Colon (tissue), 2 donors: ENCODE measurements around the gene CTNS.
"Not testable (repeated sequence)": the region's sequence is repeated elsewhere in the genome, so short reads cannot be mapped to it uniquely, and the experiment has no call there.

Experiments
- FAIRE-seq: peaks from 2 replicates; lab custom pipeline; 2012; peaks lifted over from hg19 to GRCh38; lab: Jason Lieb, UNC
- donor health status: control.
- donor health status: control.

The CTNS gene

DNA sequence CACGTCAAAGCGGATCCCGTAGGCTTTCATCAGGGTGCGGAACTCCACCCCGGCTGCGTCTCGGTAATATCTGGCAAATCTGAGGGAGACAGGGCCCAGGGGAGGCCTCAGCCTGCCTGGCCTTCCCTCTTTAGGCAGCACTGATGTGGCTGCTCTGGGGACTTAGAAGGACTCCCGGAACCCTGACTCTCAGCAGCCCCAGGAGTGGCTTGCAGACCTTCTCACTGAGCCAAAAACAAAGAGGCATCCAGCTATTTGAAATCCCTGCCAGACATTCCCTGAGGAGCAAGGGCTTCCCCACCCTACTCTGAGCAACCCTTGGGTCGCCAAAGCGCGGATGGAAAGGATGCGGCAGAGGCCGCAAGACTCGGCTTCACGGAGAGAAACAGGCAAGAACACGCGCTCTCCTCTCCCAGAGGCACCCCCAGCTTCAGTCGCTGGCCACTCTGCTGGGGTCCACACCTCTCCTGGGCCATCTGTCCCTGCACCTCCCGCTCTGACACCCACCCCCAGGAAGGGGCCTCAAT, 51.5 kb downstream of the CTNS start:
- no peak for FAIRE-seq

DNA sequence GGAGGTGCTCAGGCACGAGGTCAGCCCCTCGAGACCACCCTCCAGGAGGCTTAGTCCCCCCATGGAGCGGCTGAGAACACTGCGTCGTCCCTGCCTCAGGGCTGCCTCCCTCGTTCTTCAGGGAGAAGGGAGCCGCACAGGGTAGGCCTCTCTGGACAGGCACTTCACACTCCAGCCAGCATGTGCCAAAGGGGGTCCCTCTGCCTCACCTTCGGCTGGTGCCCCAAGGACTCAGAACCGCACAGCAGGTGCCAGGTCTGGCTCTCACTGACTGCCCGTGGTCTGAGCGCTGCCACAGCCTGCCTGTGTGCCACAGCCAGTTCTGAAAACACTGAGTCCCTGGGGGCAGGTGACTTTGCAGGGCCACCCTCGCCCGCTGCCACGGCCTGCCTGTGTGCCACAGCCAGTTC, 52.3 kb downstream of the CTNS start:
- FAIRE-seq, result no peak

- FAIRE-seq, result no peak
These were observed 52.9 kb downstream of the CTNS start for GRCh38 chr17:3689262-3690093.

DNA sequence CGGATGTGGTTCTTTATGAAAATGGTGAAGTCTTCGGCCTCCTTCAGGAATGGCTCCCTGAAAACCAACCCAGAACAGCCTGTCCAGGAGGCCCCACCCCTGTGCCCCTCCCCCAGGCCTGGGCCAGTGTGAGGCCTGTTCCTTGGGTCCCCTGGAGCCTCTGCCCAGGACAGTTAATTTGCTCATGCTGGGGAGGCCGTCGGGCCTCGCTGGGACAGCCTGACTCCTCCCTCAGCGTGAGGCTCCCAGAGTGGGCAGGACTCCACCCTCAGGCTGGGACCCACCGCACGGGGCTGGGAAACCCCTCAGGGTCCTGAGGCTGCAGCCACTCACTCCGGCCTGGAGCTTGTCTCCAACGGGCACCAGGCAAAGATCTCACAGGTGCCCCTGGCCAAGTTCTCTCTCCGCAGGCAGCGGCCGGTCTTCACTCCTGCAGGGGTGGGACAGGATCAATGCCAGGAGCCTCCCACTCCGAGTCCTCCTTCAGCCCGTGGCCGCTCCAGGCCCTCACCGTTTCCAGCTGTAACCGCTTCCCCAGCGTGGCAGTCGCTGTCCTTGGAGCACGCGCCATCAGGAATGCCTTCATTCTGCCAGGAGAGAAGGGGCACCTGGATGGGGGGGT, 53.6 kb downstream of the CTNS start:
- FAIRE-seq, result no peak

- FAIRE-seq, result no peak
These were observed 55.1 kb downstream of the CTNS start for GRCh38 chr17:3691617-3692067.

DNA sequence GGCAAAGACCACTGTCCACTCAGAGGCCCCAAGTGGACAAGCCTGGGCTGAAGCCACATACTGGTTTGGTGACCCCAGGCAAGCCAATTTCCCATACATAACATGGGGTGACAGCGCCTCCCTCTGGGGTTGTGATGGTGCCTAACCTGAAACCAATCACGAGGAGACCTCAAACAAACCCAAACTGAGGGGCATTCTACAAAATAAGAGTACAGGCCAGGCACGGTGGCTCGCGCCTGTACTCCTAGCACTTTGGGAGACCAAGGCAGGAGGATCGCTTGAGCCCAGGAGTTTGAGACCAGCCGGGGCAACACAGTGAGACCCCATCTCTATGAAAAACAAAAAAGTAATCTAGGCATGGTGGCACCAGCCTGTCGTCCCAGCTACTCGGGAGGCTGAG, 55.8 kb downstream of the CTNS start:
- FAIRE-seq, result no peak

- FAIRE-seq, result no peak
These were observed 56.6 kb downstream of the CTNS start for GRCh38 chr17:3693141-3693540.

GRCh38 chr17:3693829-3694231, 57.3 kb downstream of the CTNS start:
- FAIRE-seq, result no peak

GRCh38 chr17:3695129-3695722, 58.7 kb downstream of the CTNS start:
- FAIRE-seq, result no peak

GRCh38 chr17:3695723-3696411, 59.3 kb downstream of the CTNS start, which contains the start of gene P2RX5:
Gene P2RX5, minus strand, starts transcription at chr17:3696155. Its CDS starts 150 bp downstream, at chr17:3696005.
- FAIRE-seq, result no peak

- no peak for FAIRE-seq
These were observed 60.5 kb downstream of the CTNS start for GRCh38 chr17:3697103-3697476.

DNA sequence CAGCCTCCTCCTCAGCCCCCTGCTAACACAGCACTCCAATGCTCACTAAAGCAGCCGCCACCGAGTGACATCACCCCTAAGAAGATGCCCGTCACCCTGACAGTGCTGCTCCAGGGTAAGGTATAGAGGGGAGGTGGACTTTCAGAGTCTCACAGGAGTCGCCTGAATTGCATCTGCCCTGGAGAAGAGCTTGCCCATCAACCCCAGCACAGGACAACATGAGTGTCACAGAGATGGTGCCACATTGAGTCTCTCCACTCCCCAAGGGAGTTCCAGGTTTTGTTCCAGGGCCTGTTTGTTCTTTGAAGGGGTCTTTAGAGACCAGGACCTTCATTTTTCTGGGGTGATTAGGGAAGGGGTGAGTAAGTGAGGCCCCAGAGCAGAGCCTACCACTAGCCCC, 61.6 kb downstream of the CTNS start:
- FAIRE-seq, result no peak

DNA sequence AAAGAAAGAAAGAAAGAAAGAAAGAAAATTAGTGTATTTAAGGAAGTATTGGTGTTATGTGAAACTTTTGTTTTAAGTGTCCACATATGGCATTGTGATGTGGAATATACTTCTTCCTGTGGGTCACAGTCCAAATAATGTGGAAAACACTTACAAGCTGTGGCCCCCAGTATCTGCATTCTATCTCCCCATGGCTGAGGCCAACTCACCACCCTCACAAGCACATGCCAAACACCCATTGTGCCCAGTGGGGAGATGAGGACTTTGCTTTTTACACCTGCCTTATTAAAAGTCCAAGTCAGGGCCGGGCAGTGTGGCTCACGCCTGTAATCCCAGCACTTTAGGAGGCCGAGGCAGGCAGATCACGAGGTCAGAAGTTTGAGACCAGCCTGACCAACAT, 63.4 kb downstream of the CTNS start:
- no peak for FAIRE-seq

GRCh38 chr17:3702041-3702539, 65.5 kb downstream of the CTNS start:
- not testable (repeated sequence) for FAIRE-seq

- no peak for FAIRE-seq
These were observed 68.6 kb downstream of the CTNS start for GRCh38 chr17:3704931-3705717.

DNA sequence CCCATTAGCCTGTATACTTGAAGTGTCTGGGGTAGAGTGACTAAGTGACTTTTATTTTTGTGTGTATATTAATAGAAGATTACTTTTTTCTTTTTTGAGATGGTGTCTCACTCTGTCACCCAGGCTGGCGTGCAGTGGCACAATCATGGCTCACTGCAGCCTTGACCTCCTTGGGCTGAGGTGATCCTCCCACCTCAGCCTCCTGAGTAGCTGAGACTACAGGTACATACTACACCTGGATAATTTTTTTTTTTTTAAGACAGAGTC, 69.1 kb downstream of the CTNS start:
- FAIRE-seq, result not testable (repeated sequence)

DNA sequence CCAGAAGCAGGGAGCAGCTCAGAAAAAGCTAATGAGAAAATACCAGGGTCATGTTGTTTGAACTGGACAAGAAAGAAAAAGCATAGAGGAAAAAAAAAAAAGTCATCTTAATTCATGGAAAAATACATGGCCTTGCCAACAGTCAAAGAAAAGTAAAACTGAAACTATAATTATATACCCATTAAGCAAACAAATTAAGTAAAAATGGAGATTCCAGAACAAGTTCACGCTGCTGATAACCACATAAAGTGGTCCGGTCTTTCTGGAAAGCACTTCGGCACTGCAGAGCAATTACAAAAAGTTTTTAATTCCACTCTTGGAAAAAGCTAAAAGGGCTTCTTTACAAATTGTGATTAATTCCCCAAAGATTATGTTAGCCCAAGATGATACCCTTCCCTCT, 71.8 kb downstream of the CTNS start:
- no peak for FAIRE-seq

- FAIRE-seq, result no peak
These were observed 74.4 kb downstream of the CTNS start for GRCh38 chr17:3710951-3711383.
